ENCODE data around the gene TCL1B. TPM values are rescaled to one million over a fixed set of nuclear protein-coding genes. Genes with fewer than 3 reads are reported as not detected.
A peak's percentile ranks its signal among the peaks of the same experiment; 100 is the strongest.

The TCL1B gene
- polyA plus RNA-seq, 3 donors, result not detected

DNA sequence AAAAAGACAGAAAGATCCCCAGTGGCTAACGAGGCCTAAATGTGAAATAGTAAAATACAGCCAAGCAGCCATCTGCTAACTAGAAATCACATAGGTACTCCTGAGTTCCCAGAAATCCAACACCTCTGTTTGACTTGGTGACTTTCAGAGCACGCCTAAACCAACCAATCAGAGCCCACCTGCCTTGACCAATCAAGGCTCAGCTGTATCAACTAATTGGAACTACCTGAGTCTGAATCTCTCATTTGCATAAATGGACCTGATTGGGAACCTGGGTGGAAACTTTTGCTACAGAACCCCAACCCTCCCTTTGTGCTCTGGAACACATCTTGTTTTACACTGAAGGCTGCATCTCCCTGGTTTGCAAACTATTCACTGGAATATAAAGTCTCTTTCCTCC, 5.1 kb upstream of the TCL1B start:
- Histone ChIP-seq H3K79me2 (ENCODE audit: insufficient read depth, low read length) (no peaks in the 10 kb centered on the region), H3K4me3 (replicated peaks in 1 of 3; ENCODE audit: low read depth in 2 of 3, low read length in 3 of 3) (no peak overlapping the region), H3K36me3 (replicated peaks in 1 of 2; ENCODE audit: control insufficient read depth in 1 of 2, insufficient read depth in 2 of 2, low read length in 2 of 2) (no peaks in the 10 kb centered on the region), H4K20me1 (ENCODE audit: insufficient read depth, low read length) (no peaks in the 10 kb centered on the region), H2AFZ (ENCODE audit: insufficient read depth, low read depth, low read length, poor library complexity, severe bottlenecking) (no peak overlapping the region), H3K4me2 (replicated peaks; ENCODE audit: extremely low read depth, low read length, poor library complexity, severe bottlenecking) (no peak overlapping the region), H3K9ac (ENCODE audit: insufficient read depth, low read length, poor library complexity, severe bottlenecking) (no peak overlapping the region), H3K9me3 (replicated peaks in 1 of 2; ENCODE audit: control insufficient read depth in 1 of 2, insufficient read depth in 1 of 2, low read length in 2 of 2) (no peaks in the 10 kb centered on the region), H3K27me3 (ENCODE audit: control insufficient read depth in 2 of 2, insufficient read depth in 2 of 2, low read length in 2 of 2) (no peaks in the 10 kb centered on the region), H3K27ac (ENCODE audit: low read depth in 1 of 2, low read length in 2 of 2) (no peak overlapping the region), H3K4me1 (ENCODE audit: control insufficient read depth in 1 of 2, insufficient read depth in 2 of 2, low read length in 2 of 2) (no peaks in the 10 kb centered on the region)
- H3K9me3 Mint-ChIP-seq, result peaks cover 0 to 3% (median 0%) of the 10 kb centered on the region in 7 donors
- 100% methylated on average over 2 of the region's 2 CpGs for WGBS (ENCODE audit: insufficient coverage)
- H3K27ac Mint-ChIP-seq, result no peak overlapping the region
- no peak for DNase-seq
- H3K4me3 Mint-ChIP-seq, result no peak overlapping the region
- no peaks in the 10 kb centered on the region for H3K4me1 Mint-ChIP-seq
- no peak for TF ChIP-seq CTCF (IDR thresholded peaks at IDR 0.05)
- H3K36me3 Mint-ChIP-seq, result no peaks in the 10 kb centered on the region
- intact Hi-C loops (cut with micrococcal nuclease), result loop anchor here in 1 of 2 donors (10.0 kb wide), 1 partner anchor 236 kb away; no protein-coding TSS in a partner anchor
- peaks cover 6 to 8% (median 6%) of the 10 kb centered on the region in 3 donors for H3K27me3 Mint-ChIP-seq (ENCODE audit: low read depth in 3 of 3)

- intact Hi-C loops (cut with micrococcal nuclease), result loop anchor here in 1 of 2 donors (10.0 kb wide), 1 partner anchor 239 kb away; no protein-coding TSS in a partner anchor
- no peaks in the 10 kb centered on the region for H3K4me1 ChIP-seq (ENCODE audit: control insufficient read depth in 1 of 2, insufficient read depth in 2 of 2, low read length in 2 of 2)
- DNase-seq, result peak in 1 of 3 donors; percentile 19
- Mint-ChIP-seq H3K4me3 (no peak overlapping the region), H3K27me3 (ENCODE audit: low read depth in 3 of 3) (peaks cover 4 to 9% (median 5%) of the 10 kb centered on the region in 3 donors), H3K27ac (no peak overlapping the region), H3K4me1 (no peaks in the 10 kb centered on the region), H3K36me3 (no peaks in the 10 kb centered on the region), H3K9me3 (no peaks in the 10 kb centered on the region)
- no peak overlapping the region for H3K4me3 ChIP-seq (replicated peaks in 1 of 3; ENCODE audit: low read depth in 2 of 3, low read length in 3 of 3)
- no peaks in the 10 kb centered on the region for H3K79me2 ChIP-seq (ENCODE audit: insufficient read depth, low read length)
- no peaks in the 10 kb centered on the region for H4K20me1 ChIP-seq (ENCODE audit: insufficient read depth, low read length)
- H3K9me3 ChIP-seq (replicated peaks in 1 of 2; ENCODE audit: control insufficient read depth in 1 of 2, insufficient read depth in 1 of 2, low read length in 2 of 2), result no peaks in the 10 kb centered on the region
- H3K27ac ChIP-seq (ENCODE audit: low read depth in 1 of 2, low read length in 2 of 2), result no peak overlapping the region
- no peak overlapping the region for H3K9ac ChIP-seq (ENCODE audit: insufficient read depth, low read length, poor library complexity, severe bottlenecking)
- 58% methylated on average over 4 of the region's 4 CpGs for WGBS (ENCODE audit: insufficient coverage)
- H2AFZ ChIP-seq (ENCODE audit: insufficient read depth, low read depth, low read length, poor library complexity, severe bottlenecking), result no peak overlapping the region
- TF ChIP-seq CTCF (IDR thresholded peaks at IDR 0.05), result peak; percentile 70
- H3K27me3 ChIP-seq (ENCODE audit: control insufficient read depth in 2 of 2, insufficient read depth in 2 of 2, low read length in 2 of 2), result no peaks in the 10 kb centered on the region
- no peak overlapping the region for H3K4me2 ChIP-seq (replicated peaks; ENCODE audit: extremely low read depth, low read length, poor library complexity, severe bottlenecking)
- H3K36me3 ChIP-seq (replicated peaks in 1 of 2; ENCODE audit: control insufficient read depth in 1 of 2, insufficient read depth in 2 of 2, low read length in 2 of 2), result no peaks in the 10 kb centered on the region
Measured at GRCh38 chr14:95683793-95684192, 2.4 kb upstream of the TCL1B start.

Measured in CD14-positive monocyte (primary cell).